Measurements from ENCODE around the gene SARNP.

DNA sequence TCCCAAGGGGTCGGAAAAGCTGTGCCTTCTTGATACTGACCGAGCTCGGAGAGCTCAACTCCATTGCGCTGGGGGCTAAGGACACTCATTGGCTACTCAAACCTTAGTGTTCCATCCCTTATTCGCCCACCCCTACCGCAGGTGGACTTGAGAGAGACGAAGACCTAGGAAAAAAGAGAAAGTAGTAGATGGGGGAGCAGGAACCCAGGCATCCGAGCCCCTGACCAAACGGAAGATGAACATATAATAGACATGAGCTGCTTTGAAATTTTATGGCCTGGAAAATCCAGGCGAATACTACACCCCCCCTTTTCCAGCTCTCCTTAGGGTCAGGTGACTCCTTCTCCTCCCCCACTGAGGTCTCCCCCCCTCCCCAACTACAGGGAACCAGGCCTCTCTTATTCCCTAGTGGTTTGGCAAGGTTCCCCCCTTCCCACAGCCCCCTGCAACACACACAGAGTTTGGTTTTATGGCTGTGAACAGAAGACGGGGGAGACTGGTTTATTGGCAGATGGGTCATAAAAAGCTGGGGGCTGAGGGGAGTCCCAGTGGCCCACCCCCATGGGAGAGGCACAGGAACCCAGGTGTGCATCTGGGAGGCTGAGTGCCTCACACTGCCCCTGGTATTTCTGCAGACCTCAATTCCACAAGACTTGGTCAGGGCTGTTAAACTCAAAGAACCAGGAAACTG, 73.0 kb downstream of the SARNP start:
- no peak for TF ChIP-seq CEBPB (IDR thresholded peaks at IDR 0.05)
- TF ChIP-seq JUNB (IDR thresholded peaks at IDR 0.05): no peak
